OCI-LY3 (cell line): ENCODE measurements around the gene ZNF333.

ENCODE experiments used
- H2AFZ ChIP-seq: fragments of 200-600, 300-600 bp; shearing (Covaris generic); 2 replicates; pipeline ENCODE4 v1.6.0; 2014; ENCODE audit warnings: antibody characterized with exemption, low read depth, low read length
- H3K27ac ChIP-seq: fragments of 200-600, 300-600 bp; sonication (generic); 2 replicates; pipeline ENCODE4 v1.5.1; 2014; ENCODE audit warnings: mild to moderate bottlenecking, low read length, moderate library complexity, mixed read lengths
- H3K27me3 ChIP-seq: fragments of 200-600, 300-600 bp; sonication (generic); 2 replicates; pipeline ENCODE4 v1.6.1; 2014; ENCODE audit warnings: low read depth, low read length, mixed read lengths
- H3K36me3 ChIP-seq: fragments of 200-600, 300-600 bp; sonication (generic); replicated peaks from 2 replicates; pipeline ENCODE3; 2014; ENCODE audit warnings: low read depth, low read length, mixed read lengths
- H3K4me1 ChIP-seq: fragments of 300-600, 200-600 bp; sonication (generic); 2 replicates; pipeline ENCODE4 v1.6.1; 2014; ENCODE audit warnings: low read length, mixed read lengths
- H3K4me2 ChIP-seq: fragments of 200-600, 300-600 bp; sonication (generic); 2 replicates; pipeline ENCODE4 v1.6.1; 2014; ENCODE audit warnings: low read length, mixed read lengths
- H3K4me3 ChIP-seq: fragments of 300-600, 200-600 bp; sonication (generic); 2 replicates; pipeline ENCODE4 v1.5.1; 2014; ENCODE audit warnings: antibody characterized with exemption, mild to moderate bottlenecking, low read length, moderate library complexity
- H3K79me2 ChIP-seq: fragments of 300-600, 200-600 bp; shearing (Covaris generic); 2 replicates; pipeline ENCODE4 v1.6.1; 2014; ENCODE audit warnings: mild to moderate bottlenecking, low read length, mixed read lengths
- H3K9ac ChIP-seq: fragments of 300-600, 200-600 bp; shearing (Covaris generic); 2 replicates; pipeline ENCODE4 v1.6.0; 2014; ENCODE audit warnings: mild to moderate bottlenecking, low read length, moderate library complexity
- H3K9me3 ChIP-seq: fragments of 200-600, 300-600 bp; shearing (Covaris generic); 2 replicates; pipeline ENCODE4 v1.6.1; 2014; ENCODE audit warnings: low read length, mixed read lengths; ENCODE audit not compliant: insufficient read depth
- H4K20me1 ChIP-seq: fragments of 200-600, 300-600 bp; sonication (generic); 2 replicates; pipeline ENCODE4 v1.6.1; 2016; ENCODE audit warnings: low read length, mixed read lengths; ENCODE audit not compliant: insufficient read depth
- CTCF ChIP-seq: fragments of 200-600, 300-600 bp; sonication (generic); IDR thresholded peaks from 2 replicates; pipeline ENCODE4 v1.5.1; 2014; ENCODE audit warnings: antibody characterized with exemption, low read length, low read depth
- EZH2phosphoT487 ChIP-seq: fragments of 200-600 bp; shearing (Covaris generic); IDR thresholded peaks from 2 replicates; pipeline ENCODE4 v1.6.1; 2018; ENCODE audit warnings: antibody characterized with exemption, mixed run types, low read depth

Gene ZNF333

GRCh38 chr19:14669940-14670339, 19.9 kb upstream of the ZNF333 start:
- no peak overlapping the region for H3K9ac ChIP-seq
- no peak overlapping the region for H2AFZ ChIP-seq
- H3K9me3 ChIP-seq: peaks cover 23% of the 10 kb centered on the region
- peaks cover 11% of the 10 kb centered on the region for H3K36me3 ChIP-seq
- H3K4me3 ChIP-seq: no peak overlapping the region
- H3K27me3 ChIP-seq: no peaks in the 10 kb centered on the region
- no peak overlapping the region for H3K4me2 ChIP-seq
- H3K4me1 ChIP-seq: peaks cover 44% of the 10 kb centered on the region
- TF ChIP-seq CTCF (no peak), EZH2phosphoT487 (no peak)
- no peaks in the 10 kb centered on the region for H3K79me2 ChIP-seq
- H4K20me1 ChIP-seq: no peaks in the 10 kb centered on the region
- H3K27ac ChIP-seq: no peak overlapping the region

- Histone ChIP-seq H3K9ac (no peak overlapping the region), H3K27ac (no peak overlapping the region), H2AFZ (no peak overlapping the region), H3K9me3 (peaks cover 23% of the 10 kb centered on the region), H3K36me3 (peaks cover 11% of the 10 kb centered on the region), H3K27me3 (no peaks in the 10 kb centered on the region), H4K20me1 (no peaks in the 10 kb centered on the region), H3K4me3 (no peak overlapping the region), H3K4me1 (peaks cover 49% of the 10 kb centered on the region), H3K4me2 (no peak overlapping the region), H3K79me2 (no peaks in the 10 kb centered on the region)
- no peak for TF ChIP-seq CTCF
- no peak for TF ChIP-seq EZH2phosphoT487
Measured at GRCh38 chr19:14670408-14670807, 19.4 kb upstream of the ZNF333 start.

GRCh38 chr19:14672188-14672872, 17.5 kb upstream of the ZNF333 start:
- peaks cover 44% of the 10 kb centered on the region for H3K4me1 ChIP-seq
- H3K27me3 ChIP-seq: no peaks in the 10 kb centered on the region; the same call in 1 of the 2 replicates
- no peak overlapping the region for H3K4me3 ChIP-seq
- TF ChIP-seq EZH2phosphoT487: no peak
- TF ChIP-seq CTCF: no peak
- H3K9me3 ChIP-seq: peaks cover 23% of the 10 kb centered on the region
- H3K79me2 ChIP-seq: no peaks in the 10 kb centered on the region
- peaks cover 11% of the 10 kb centered on the region for H3K36me3 ChIP-seq
- no peak overlapping the region for H3K27ac ChIP-seq
- H2AFZ ChIP-seq: 0 out of 2 replicates have a peak overlapping the region, but pooled peaks have one; percentile 14
- H3K9ac ChIP-seq: no peak overlapping the region
- no peak overlapping the region for H3K4me2 ChIP-seq
- no peaks in the 10 kb centered on the region for H4K20me1 ChIP-seq

- Histone ChIP-seq H3K27ac (no peak overlapping the region), H3K4me3 (no peak overlapping the region), H2AFZ (no peak overlapping the region), H3K79me2 (no peaks in the 10 kb centered on the region), H3K36me3 (peaks cover 11% of the 10 kb centered on the region), H3K9me3 (peaks cover 23% of the 10 kb centered on the region), H3K4me1 (peaks cover 36% of the 10 kb centered on the region), H4K20me1 (no peaks in the 10 kb centered on the region), H3K27me3 (no peaks in the 10 kb centered on the region; the same call in 1 of the 2 replicates), H3K9ac (no peak overlapping the region), H3K4me2 (no peak overlapping the region)
- TF ChIP-seq CTCF (no peak), EZH2phosphoT487 (no peak)
Measured at GRCh38 chr19:14673088-14673487, 16.8 kb upstream of the ZNF333 start.
